Measurements from ENCODE around the gene OR6J1. TPM values are rescaled to one million over a fixed set of nuclear protein-coding genes. Genes with fewer than 3 reads are reported as not detected.

The OR6J1 gene
- total and polyA plus RNA-seq, 10 of the 15 experiments (the other 5 are each of a cell fraction or from before 2014, with no cell fraction given) = not detected

- TF ChIP-seq POLR2AphosphoS5 (IDR thresholded peaks at IDR 0.05; ENCODE audit: low read length) (no peak), IRF5 (IDR thresholded peaks at IDR 0.05; ENCODE audit: borderline replicate concordance) (no peak), ASH2L (IDR thresholded peaks at IDR 0.05; ENCODE audit: borderline replicate concordance, low read depth) (no peak), NFYB (IDR thresholded peaks at IDR 0.05; ENCODE audit: insufficient read depth, low read depth, low read length) (no peak), NRF1 (conservative IDR thresholded peaks at IDR 0.05; ENCODE audit: low read depth, low read length) (no peak), ZNF24 (IDR thresholded peaks at IDR 0.05) (no peak), PML (IDR thresholded peaks at IDR 0.05; ENCODE audit: low read length) (no peak), MLLT1 (IDR thresholded peaks at IDR 0.05) (no peak), MEF2A (IDR thresholded peaks at IDR 0.05; ENCODE audit: insufficient read depth, low read depth, low read length) (no peak), CTCF (IDR thresholded peaks at IDR 0.05 in 2 of 3, conservative IDR thresholded peaks at IDR 0.05 in 1 of 3; ENCODE audit: control insufficient read depth in 2 of 3, extremely low read depth in 1 of 3, insufficient read depth in 1 of 3, low read depth in 3 of 3, low read length in 3 of 3) (no peak), MAX (IDR thresholded peaks at IDR 0.05; ENCODE audit: low read depth, low read length) (no peak), USF1 (IDR thresholded peaks at IDR 0.05; ENCODE audit: borderline replicate concordance, extremely low read length, insufficient read depth, low read depth, low read length) (no peak)
These were observed 4.4 kb upstream of the OR6J1 start (continued) for GRCh38 chr14:22648506-22648905.
